ENCODE data around the gene GOLGA6L7. TPM values are rescaled to one million over a fixed set of nuclear protein-coding genes. Genes with fewer than 3 reads are reported as not detected.

GOLGA6L7 gene
- total RNA-seq, 4 donors from 2014 or later = not detected

DNA sequence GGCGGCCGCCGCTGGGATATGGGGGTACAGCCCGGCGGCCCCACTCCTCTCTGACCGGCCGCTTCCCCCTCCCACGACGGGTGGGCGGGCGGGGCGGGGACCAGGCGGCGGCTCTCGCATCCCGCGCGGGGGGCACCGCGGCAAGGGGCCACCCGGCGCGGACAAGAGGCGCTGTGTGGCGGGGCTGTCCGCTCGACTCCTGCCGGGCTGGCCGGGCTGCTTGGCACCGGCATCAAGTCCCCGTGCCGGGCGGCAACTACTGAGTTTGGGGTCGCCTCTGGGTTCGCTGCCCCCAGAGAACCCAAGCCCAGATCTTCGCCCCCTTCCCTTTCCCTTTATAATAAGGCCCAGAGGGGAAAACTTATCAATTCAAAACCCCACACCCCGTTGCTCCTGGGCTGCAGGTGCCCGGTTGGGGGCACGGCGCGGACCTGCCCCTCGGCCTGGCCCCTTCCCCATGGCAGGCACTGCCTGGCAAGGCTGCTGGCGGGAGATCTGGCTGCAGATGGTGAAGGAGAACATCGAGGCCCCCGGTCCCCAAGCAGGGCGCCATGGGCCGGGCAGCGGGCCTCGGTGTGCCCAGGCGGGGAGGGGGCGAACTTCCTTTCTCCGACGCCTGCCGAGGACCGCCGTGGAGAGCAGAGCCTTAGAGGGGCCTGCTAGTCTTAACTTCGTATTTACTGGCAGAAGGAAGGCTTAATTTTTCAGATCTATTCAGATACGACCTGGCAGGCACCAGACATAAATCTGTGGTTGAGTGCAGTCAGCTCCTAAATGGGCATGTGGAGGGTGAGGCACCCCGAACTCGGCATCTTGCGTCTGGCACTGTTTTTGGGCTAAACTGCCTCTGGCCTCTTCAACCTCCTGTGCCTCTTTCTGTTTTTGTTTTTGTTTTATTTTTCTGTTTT, 38.2 kb upstream of the GOLGA6L7 start:
- Histone ChIP-seq H3K9me3 (no peaks in the 10 kb centered on the region), H3K4me1 (peaks cover 4 to 27% (median 13%) of the 10 kb centered on the region in 3 donors), H3K27me3 (peaks cover 0 to 46% (median 0%) of the 10 kb centered on the region in 4 donors), H3K27ac (peak overlapping the region in 1 of 4 donors; percentile 25), H3K36me3 (no peaks in the 10 kb centered on the region), H3K4me3 (peak overlapping the region; percentile 43 to 75 (median 52))
- no peak for DNase-seq
- intact Hi-C loops (cut with DNase I) = no loop called here
- no peak for TF ChIP-seq CTCF (IDR thresholded peaks at IDR 0.05)
- TF ChIP-seq POLR2A (IDR thresholded peaks at IDR 0.05) = no peak
- WGBS, 2 donors = 23 to 39% methylated on average over 8 to 10 of the region's 61 CpGs

DNA sequence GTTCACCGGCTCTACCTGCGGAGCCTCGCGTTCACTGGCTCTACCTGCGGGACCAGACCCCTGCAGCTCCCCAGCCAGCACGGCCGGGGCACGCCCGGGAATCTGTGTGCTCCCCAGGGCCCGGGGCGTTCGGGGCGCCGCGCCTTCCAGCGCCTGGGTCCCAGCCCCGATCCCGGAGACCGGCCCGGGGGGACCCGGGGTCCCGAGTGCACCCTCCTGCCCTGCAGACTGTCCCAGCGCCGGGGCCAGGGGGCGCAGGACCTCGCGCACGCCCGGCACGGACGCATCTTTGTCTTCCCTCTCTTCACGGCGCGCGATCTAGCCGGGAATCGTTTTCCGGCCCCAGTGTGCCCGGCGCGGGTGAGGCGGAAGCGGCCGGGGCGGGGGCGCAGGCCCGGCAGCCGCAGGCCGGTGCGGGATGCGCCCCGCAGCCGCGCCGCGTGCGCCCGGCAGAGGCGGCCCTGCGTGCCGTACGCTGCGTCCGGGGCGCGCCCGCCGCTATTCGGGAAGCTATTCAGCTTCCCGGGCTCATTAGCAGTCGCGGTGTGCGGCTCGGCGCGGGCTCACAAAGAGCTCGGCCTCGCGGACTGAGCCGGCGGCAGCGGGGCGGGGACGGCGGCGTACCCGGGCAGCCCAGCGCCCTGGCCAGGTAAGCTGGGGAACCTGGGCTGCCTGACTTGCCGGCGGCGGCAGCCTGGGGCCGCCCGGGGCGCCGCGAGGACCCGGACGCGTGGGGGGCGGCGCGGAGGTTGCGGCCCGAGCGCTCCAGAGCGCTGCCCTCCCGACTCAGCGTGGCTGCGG, 37.4 kb upstream of the GOLGA6L7 start, which contains the start of gene APBA2:
Gene APBA2, plus strand, starts transcription at position 345 of the 801 bp plus-strand sequence. CDS start 167,911 bp downstream, outside the sequence.
- H3K4me3 ChIP-seq = peak within 1 kb of the TSS; percentile 43 to 75 (median 52)
- H3K27ac ChIP-seq = peak within 1 kb of the TSS in 1 of 4 donors; percentile 25
- intact Hi-C loops (cut with DNase I) = no loop called here
- no peaks in the 10 kb centered on the region for H3K9me3 ChIP-seq
- H3K4me1 ChIP-seq = peaks cover 4 to 27% (median 13%) of the 10 kb centered on the region in 3 donors
- H3K36me3 ChIP-seq = no peaks in the 10 kb centered on the region
- WGBS, 2 donors = no CpG with 5 or more reads among the region's 109 CpGs
- DNase-seq = no peak
- H3K27me3 ChIP-seq = peaks cover 0 to 46% (median 0%) of the 10 kb centered on the region in 4 donors
- TF ChIP-seq CTCF (IDR thresholded peaks at IDR 0.05) (no peak), POLR2A (IDR thresholded peaks at IDR 0.05) (peak in 1 of 4 donors; percentile 6)

- Histone ChIP-seq H3K27me3 (peaks cover 0 to 46% (median 0%) of the 10 kb centered on the region in 4 donors), H3K9me3 (no peaks in the 10 kb centered on the region), H3K36me3 (no peaks in the 10 kb centered on the region), H3K27ac (peak overlapping the region in 1 of 4 donors; percentile 25), H3K4me1 (peaks cover 4 to 27% (median 13%) of the 10 kb centered on the region in 3 donors), H3K4me3 (peak overlapping the region; percentile 43 to 75 (median 52))
- DNase-seq = no peak
- WGBS, 2 donors = no CpG with 5 or more reads among the region's 31 CpGs
- no peak for TF ChIP-seq POLR2A (IDR thresholded peaks at IDR 0.05)
- intact Hi-C loops (cut with DNase I) = no loop called here
Measured at GRCh38 chr15:28885128-28885629, 36.7 kb upstream of the GOLGA6L7 start.

- DNase-seq = no peak
- Histone ChIP-seq H3K27ac (no peak overlapping the region), H3K27me3 (peaks cover 0 to 46% (median 0%) of the 10 kb centered on the region in 4 donors), H3K4me3 (no peak overlapping the region), H3K4me1 (peaks cover 4 to 27% (median 13%) of the 10 kb centered on the region in 3 donors), H3K36me3 (no peaks in the 10 kb centered on the region), H3K9me3 (no peaks in the 10 kb centered on the region)
- WGBS, 2 donors = 86 to 89% methylated on average over 9 to 10 of the region's 11 CpGs
- intact Hi-C loops (cut with DNase I) = no loop called here
- TF ChIP-seq CTCF (IDR thresholded peaks at IDR 0.05) = no peak
Measured at GRCh38 chr15:28884151-28884940, 35.9 kb upstream of the GOLGA6L7 start.

- H3K27ac ChIP-seq = no peak overlapping the region
- no peak overlapping the region for H3K4me3 ChIP-seq
- no peaks in the 10 kb centered on the region for H3K36me3 ChIP-seq
- 93 to 100% methylated on average over 1 of the region's 1 CpG for WGBS, 2 donors
- peaks cover 0 to 23% (median 0%) of the 10 kb centered on the region in 4 donors for H3K27me3 ChIP-seq
- H3K9me3 ChIP-seq = no peaks in the 10 kb centered on the region
- intact Hi-C loops (cut with DNase I) = no loop called here
- DNase-seq = no peak
- TF ChIP-seq POLR2A (IDR thresholded peaks at IDR 0.05) (no peak), CTCF (IDR thresholded peaks at IDR 0.05) (no peak)
- H3K4me1 ChIP-seq = peaks cover 1 to 17% (median 12%) of the 10 kb centered on the region in 3 donors
Measured at GRCh38 chr15:28881600-28881999, 33.2 kb upstream of the GOLGA6L7 start.
